ENCODE results near the gene DHX57. TPM values are rescaled to one million over a fixed set of nuclear protein-coding genes. Genes with fewer than 3 reads are reported as not detected.
A peak's percentile ranks its signal among the peaks of the same experiment; 100 is the strongest.

Gene DHX57
- total and polyA plus RNA-seq, 2 donors (not counting 3 experiments of a cell fraction or from before 2014, with no cell fraction given): 8.7 to 28.2 TPM

GRCh38 chr2:38750891-38751595, 124.7 kb downstream of the DHX57 start, which contains the start of gene SRSF7:
SRSF7 (minus strand) TSS chr2:38751361; CDS start chr2:38751256, 105 bp downstream.
- H3K4me1 ChIP-seq (ENCODE audit: control insufficient read depth, extremely low read depth, insufficient read depth, low read length): peaks cover 36% of the 10 kb centered on the region
- POLR2A ChIA-PET: interaction anchor here (0.5 to 3.2 kb wide), 67 partner anchors 9 to 1006 kb away, joined by 3 to 64 read pairs (median 4); partner anchors contain the start of genes ATL2, DHX57, GALM and GEMIN6
- FAIRE-seq (peak; percentile 99), DNase-seq (ENCODE audit: low read depth, low spot score) (peak; percentile 99)
- no peaks in the 10 kb centered on the region for H3K27me3 ChIP-seq (ENCODE audit: control insufficient read depth in 2 of 2, insufficient read depth in 2 of 2, low read length in 2 of 2)
- intact Hi-C loops (cut with micrococcal nuclease): loop anchor here (1.0 to 2.0 kb wide), 5 partner anchors 27 to 370 kb away; partner anchors contain the start of genes GEMIN6, HNRNPLL and SOS1
- peak within 1 kb of the TSS; percentile 81 for H2AFZ ChIP-seq (ENCODE audit: low read depth, low read length)
- H3K9ac ChIP-seq (replicated peaks; ENCODE audit: extremely low read depth, insufficient read depth, low read length): peak within 1 kb of the TSS; percentile 96
- BruUV-seq (replicated peaks): TSS peak; percentile 18
- H3K79me2 ChIP-seq (ENCODE audit: control insufficient read depth, insufficient read depth, low read length): peaks cover 51% of the 10 kb centered on the region
- no peaks in the 10 kb centered on the region for H3K9me3 ChIP-seq (replicated peaks; ENCODE audit: control insufficient read depth, insufficient read depth, low read length)
- H3K9me1 ChIP-seq (replicated peaks; ENCODE audit: control insufficient read depth, extremely low read depth, insufficient read depth, low read length): no peaks in the 10 kb centered on the region
- TF ChIP-seq EZH2 (IDR thresholded peaks at IDR 0.05; ENCODE audit: borderline replicate concordance, low read depth, low read length, severe bottlenecking) (no peak), FOS (IDR thresholded peaks at IDR 0.05; ENCODE audit: borderline replicate concordance, insufficient read depth, low read length) (no peak), POLR2AphosphoS5 (IDR thresholded peaks at IDR 0.05; ENCODE audit: insufficient read depth, low read depth, low read length) (peak; percentile 100), MYC (IDR thresholded peaks at IDR 0.05; ENCODE audit: low read depth, low read length) (peak; percentile 84), POLR2A (IDR thresholded peaks at IDR 0.05; ENCODE audit: low read depth, low read length) (peak; percentile 100), MAX (IDR thresholded peaks at IDR 0.05; ENCODE audit: insufficient read depth, insufficient read length) (peak; percentile 63), JUN (IDR thresholded peaks at IDR 0.05; ENCODE audit: borderline replicate concordance, insufficient read depth, insufficient read length, low read depth) (peak; percentile 17)
- peak within 1 kb of the TSS; percentile 85 for H3K27ac ChIP-seq (ENCODE audit: insufficient read depth, low read depth, low read length)
- dilution Hi-C loops (cut with MboI; ENCODE audit: extremely low pct_ligation_motif_present, low sequenced_read_pairs): no loop called here
- H3K4me2 ChIP-seq (ENCODE audit: insufficient read depth, low read length): peak within 1 kb of the TSS; percentile 96
- CTCF ChIA-PET: interaction anchor here (0.7 to 1.5 kb wide), 4 partner anchors 19 to 170 kb away, joined by 3 to 5 read pairs (median 3); no protein-coding TSS in a partner anchor
- H3K36me3 ChIP-seq (ENCODE audit: control insufficient read depth in 2 of 2, extremely low read depth in 1 of 2, insufficient read depth in 2 of 2, low read length in 2 of 2): peaks cover 10 to 24% of the 10 kb centered on the region in 2 experiments
- peaks cover 6% of the 10 kb centered on the region for H4K20me1 ChIP-seq (replicated peaks; ENCODE audit: control insufficient read depth, extremely low read depth, insufficient read depth, low read length)
- H3K4me3 ChIP-seq (replicated peaks in 1 of 3; ENCODE audit: insufficient read depth in 1 of 3, low read depth in 1 of 3, low read length in 3 of 3): peak within 1 kb of the TSS; percentile 54 to 92 (median 72)
